ENCODE measurements around the gene DUSP22.
"Not testable (repeated sequence)": the region's sequence is repeated elsewhere in the genome, so short reads cannot be mapped to it uniquely, and the experiment has no call there.

DUSP22 gene

DNA sequence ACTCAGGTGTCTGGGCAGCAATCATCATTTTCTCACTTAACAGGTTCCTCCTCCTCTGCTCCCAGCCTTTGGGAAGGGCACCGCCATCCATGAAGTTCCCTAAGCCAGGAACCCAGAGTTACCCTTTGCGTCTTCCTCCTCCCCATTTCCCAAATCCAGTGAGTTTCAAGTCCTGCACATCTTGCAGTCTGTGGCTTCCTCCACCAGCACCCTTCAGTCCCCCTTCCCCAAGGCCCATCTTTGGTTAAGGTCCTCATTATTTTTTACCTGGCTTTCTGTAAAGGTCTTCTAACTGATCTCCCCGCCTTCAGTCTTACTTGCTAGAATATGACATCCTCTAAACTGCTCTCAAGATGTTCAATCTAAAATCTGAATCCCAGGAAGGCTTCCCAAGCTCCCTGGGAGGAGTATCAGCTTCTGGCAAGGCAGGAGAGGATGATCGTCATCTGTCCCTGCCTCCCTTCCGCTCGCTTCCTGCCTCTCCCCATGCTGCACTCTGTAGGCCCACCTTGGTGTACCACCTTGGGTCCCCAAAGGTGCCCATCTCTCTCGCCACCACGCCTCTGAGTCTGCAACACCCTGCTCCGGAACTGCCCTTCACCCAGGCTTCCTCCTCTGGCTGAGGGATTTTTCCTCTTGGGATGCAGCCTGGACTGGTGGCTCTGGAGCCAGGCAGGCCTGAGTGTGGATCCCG is 11.4 kb upstream of the DUSP22 start:
- no peak for DNase-seq

DNA sequence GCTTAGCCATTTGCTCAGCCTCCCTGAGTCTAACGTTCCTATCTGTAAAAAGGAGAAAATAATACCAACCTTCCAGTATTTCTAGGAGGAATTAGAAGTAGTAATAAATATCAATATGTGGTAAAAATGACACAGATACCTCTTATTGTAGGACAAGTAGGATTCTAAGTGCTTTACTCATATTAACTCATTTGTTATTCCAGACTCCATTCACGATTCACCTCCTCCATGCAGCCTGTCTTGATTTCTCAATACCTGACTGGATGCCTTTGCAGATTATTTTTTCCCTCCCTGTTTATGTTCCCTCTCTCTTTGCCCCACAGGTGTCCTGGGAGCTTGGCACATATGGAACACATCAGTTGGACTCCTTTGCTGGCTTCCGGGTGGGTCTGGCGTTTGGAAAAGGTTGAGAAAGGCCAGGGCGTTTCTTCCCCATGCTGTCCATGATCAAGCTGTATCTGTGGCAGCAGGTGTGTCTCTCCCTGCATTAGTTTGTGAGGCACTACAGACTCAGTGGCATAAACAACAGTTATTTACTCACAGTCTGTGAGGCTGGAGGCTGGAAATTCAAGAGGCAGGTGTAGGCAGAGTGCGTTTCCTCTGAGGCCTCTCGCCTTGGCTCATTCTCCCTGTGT is 10.7 kb upstream of the DUSP22 start:
- no peak for DNase-seq

DNA sequence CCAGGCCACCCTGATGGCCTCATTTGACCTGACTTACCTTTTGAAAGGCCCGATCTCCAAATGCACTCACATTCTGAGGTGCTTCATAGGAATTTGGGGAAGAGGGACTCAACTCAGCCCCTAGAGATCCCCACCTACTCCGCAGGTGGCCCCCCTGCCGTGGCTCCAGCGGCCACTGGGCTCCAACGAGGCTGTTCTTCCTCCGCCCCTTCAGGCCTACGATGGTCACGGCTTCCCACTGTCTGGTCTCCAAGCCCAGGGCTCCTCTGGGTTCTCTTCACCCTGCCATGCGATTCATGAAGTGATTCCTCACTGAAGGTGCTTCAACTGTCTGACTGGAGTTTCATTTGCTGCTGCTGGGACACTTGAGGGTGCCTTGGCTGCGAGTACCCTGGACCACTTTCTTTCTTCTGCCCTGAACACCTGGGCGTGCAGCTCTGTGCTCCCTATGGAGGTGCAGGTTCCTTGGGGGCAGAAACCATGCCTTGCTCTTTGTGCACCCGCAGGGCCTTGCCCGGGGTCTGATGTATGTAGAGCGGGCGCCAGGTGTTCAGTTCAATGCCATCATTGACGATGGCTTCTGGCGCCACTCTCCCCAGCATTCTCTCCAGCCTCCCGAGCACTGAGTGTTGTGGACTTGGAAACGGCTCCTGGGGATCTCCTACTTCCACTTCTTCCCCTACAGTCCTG is 10.0 kb upstream of the DUSP22 start:
- no peak for DNase-seq

- no peak for DNase-seq
Observed at GRCh38 chr6:282867-283416, 9.3 kb upstream of the DUSP22 start.

- DNase-seq = no peak
Observed at GRCh38 chr6:284486-284885, 7.8 kb upstream of the DUSP22 start.

- no peak for DNase-seq
Observed at GRCh38 chr6:285030-285771, 7.1 kb upstream of the DUSP22 start.

GRCh38 chr6:285902-286301 is 6.4 kb upstream of the DUSP22 start:
- DNase-seq = not testable (repeated sequence)

DNA sequence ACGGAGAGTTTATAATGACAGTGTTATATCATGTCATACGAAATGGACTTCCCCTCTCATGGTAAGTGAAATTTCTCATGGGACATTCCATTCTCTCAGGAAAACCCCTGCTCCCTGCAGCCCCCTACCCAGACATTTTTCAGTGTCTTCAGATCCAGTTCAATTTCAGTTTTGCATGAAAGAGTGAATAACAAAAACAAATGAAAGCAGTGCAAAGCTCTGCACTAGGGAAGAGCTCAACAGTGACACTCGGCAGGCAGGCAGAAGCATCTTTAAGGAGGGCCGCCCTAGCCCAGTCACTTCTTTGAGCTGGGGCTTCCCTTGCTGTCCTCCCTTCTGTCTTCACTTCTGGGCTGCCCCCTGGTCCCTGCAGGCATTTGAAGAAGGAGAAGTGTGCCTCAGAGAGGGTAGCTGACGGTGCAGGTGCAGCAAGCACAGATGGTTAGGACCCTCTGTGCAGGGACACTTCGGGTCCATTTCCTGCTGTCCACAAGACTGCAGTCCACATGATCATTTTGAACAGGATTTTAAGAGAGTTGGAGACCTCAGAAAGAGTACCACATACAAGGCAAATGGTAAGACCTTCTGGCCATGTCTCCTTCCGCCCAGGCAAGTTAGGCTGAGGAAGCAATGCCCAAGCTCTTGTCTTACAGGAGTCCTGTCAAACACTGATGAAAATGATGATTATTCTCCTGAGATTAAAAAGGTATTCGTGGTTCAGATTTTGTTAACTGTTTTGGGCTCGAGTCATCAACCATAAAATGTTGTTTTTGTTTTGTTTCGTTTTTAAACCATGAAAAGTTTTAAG is 5.4 kb upstream of the DUSP22 start:
- DNase-seq = no peak

- no peak for DNase-seq
Observed at GRCh38 chr6:287489-287860, 4.8 kb upstream of the DUSP22 start.

- DNase-seq = no peak
Observed at GRCh38 chr6:288866-289265, 3.4 kb upstream of the DUSP22 start.

- no peak for DNase-seq
Observed at GRCh38 chr6:290111-290922, 2.0 kb upstream of the DUSP22 start.

DNA sequence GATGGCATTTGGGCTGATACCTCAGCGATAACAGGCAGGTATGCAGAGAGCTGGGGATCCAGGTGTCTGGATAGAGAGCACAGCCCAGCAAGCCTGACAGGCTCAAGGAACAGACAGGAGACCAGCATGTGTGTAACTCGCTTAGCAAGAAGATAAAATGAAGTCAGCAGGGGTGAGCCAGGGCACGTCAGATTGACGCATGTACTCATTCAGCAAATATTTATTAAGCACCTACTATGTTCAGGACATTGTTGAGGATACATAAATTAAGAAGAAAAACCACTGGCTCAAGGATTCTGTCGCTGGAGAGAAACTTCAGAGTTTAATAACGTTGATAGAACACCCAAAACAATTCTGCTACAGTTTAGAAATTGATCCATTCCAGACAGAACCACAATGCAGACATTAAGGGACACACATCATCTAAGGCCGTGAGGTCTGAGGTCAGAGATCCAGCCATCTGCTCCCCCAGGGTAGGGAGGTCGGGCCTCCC is 1.0 kb upstream of the DUSP22 start:
- peak; percentile 21 for DNase-seq

DNA sequence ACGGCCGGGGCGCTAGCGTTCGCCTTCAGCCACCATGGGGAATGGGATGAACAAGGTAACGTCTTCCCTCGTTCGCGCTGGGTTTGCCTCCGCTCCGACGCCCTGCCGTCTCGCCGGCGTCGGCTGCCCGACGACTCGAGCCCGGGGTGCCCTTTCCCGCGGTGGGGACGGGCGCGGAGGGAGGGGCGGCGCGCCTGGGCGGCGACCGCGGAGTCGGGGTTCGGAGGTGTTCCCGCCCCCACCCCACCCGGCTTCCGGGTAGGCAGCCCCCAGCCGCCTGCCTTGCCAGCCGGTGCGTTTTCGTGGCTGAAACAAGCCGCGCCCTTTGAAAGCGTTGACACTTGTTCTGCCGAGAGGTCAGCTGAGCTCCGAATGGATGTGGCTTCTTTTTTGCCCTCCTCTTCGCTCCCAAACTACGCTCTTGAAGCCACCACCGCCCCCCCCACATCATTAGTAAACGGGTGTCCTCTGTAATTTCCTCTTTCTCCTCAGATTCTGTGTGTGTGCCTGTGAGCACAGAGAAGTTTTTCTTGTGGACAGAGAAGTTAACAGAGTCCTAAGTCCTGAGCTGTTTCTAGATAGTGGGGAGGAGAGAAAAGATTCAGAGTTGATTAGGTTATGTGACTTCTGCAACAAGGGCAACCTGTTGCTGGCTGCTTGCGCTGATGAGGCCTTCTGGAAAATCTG is 362 bp downstream of the DUSP22 start:
- peak; percentile 30 for DNase-seq

GRCh38 chr6:293193-294174 is 1.2 kb downstream of the DUSP22 start:
- no peak for DNase-seq

- DNase-seq = no peak
Observed at GRCh38 chr6:294656-295565, 2.6 kb downstream of the DUSP22 start.

- no peak for DNase-seq
Observed at GRCh38 chr6:296151-297122, 4.2 kb downstream of the DUSP22 start.
